ENCODE data around the gene CPZ. TPM values are rescaled to one million over a fixed set of nuclear protein-coding genes. Genes with fewer than 3 reads are reported as not detected.

CPZ gene
- total RNA-seq, 1 experiment from 2014 or later, result 37.3 TPM

GRCh38 chr4:8608714-8609391 lies 16.3 kb downstream of the CPZ start:
- Histone ChIP-seq H3K79me1 (ENCODE audit: insufficient read depth, low read depth, low read length, poor library complexity, severe bottlenecking) (no peaks in the 10 kb centered on the region), H3K14ac (ENCODE audit: insufficient read depth, low read length) (no peak overlapping the region), H4K20me1 (ENCODE audit: control insufficient read depth, insufficient read depth, insufficient read length) (no peaks in the 10 kb centered on the region), H3K23me2 (ENCODE audit: insufficient read length, low read depth, low read length, poor library complexity, severe bottlenecking) (no peaks in the 10 kb centered on the region), H3K18ac (ENCODE audit: insufficient read length, low read depth, low read length) (no peak overlapping the region), H3K4ac (ENCODE audit: low read depth, low read length) (no peak overlapping the region), H3K27me3 (ENCODE audit: insufficient read depth, low read length) (no peaks in the 10 kb centered on the region), H3K9ac (ENCODE audit: extremely low read depth, insufficient read length, low read length) (no peak overlapping the region), H3K4me1 (ENCODE audit: insufficient read depth, low read length) (no peaks in the 10 kb centered on the region), H3K27ac (ENCODE audit: insufficient read length, low read depth, low read length) (no peak overlapping the region), H2BK5ac (ENCODE audit: insufficient read length, low read length) (no peak overlapping the region), H2AFZ (ENCODE audit: low read length) (no peak overlapping the region), H4K8ac (replicated peaks; ENCODE audit: insufficient read length, low read depth, low read length) (no peak overlapping the region), H2BK20ac (ENCODE audit: low read depth, low read length, poor library complexity, severe bottlenecking) (no peak overlapping the region), H2BK12ac (ENCODE audit: insufficient read length, low read depth, low read length) (no peak overlapping the region), H3T11ph (ENCODE audit: low read length) (no peak overlapping the region), H2AK5ac (ENCODE audit: insufficient read length, low read length) (no peak overlapping the region), H3K23ac (ENCODE audit: insufficient read length, low read depth, low read length) (no peak overlapping the region), H3K56ac (ENCODE audit: insufficient read length, low read depth, low read length) (no peak overlapping the region), H4K5ac (ENCODE audit: insufficient read length, low read depth, low read length) (no peak overlapping the region), H2BK15ac (ENCODE audit: low read depth, low read length) (no peak overlapping the region), H4K91ac (ENCODE audit: insufficient read length, low read depth, low read length) (no peak overlapping the region), H3K79me2 (ENCODE audit: insufficient read depth, low read length) (no peaks in the 10 kb centered on the region), H3K9me3 (ENCODE audit: control insufficient read depth, low read depth, low read length) (no peaks in the 10 kb centered on the region), H2BK120ac (ENCODE audit: low read depth, low read length, poor library complexity, severe bottlenecking) (no peak overlapping the region), H3K4me2 (ENCODE audit: insufficient read depth, insufficient read length, low read length) (no peak overlapping the region)
- H3K4me1 Mint-ChIP-seq, result no peaks in the 10 kb centered on the region; a peak in 1 of 4 replicates
- H3K9me3 Mint-ChIP-seq, result no peaks in the 10 kb centered on the region
- peaks cover 2 to 35% (median 30%) of the 10 kb centered on the region in 3 experiments; a peak in 5 of 7 replicates for H3K36me3 Mint-ChIP-seq (ENCODE audit: insufficient read depth in 1 of 3, low read depth in 3 of 3)
- no CpG with 5 or more reads among the region's 5 CpGs for WGBS (ENCODE audit: extremely low coverage, insufficient read length, low lambda C conversion rate)
- H3K27me3 Mint-ChIP-seq (ENCODE audit: low read depth), result peaks cover 2% of the 10 kb centered on the region; the same call in 1 of the 2 replicates
- TF ChIP-seq, protein P1, sequence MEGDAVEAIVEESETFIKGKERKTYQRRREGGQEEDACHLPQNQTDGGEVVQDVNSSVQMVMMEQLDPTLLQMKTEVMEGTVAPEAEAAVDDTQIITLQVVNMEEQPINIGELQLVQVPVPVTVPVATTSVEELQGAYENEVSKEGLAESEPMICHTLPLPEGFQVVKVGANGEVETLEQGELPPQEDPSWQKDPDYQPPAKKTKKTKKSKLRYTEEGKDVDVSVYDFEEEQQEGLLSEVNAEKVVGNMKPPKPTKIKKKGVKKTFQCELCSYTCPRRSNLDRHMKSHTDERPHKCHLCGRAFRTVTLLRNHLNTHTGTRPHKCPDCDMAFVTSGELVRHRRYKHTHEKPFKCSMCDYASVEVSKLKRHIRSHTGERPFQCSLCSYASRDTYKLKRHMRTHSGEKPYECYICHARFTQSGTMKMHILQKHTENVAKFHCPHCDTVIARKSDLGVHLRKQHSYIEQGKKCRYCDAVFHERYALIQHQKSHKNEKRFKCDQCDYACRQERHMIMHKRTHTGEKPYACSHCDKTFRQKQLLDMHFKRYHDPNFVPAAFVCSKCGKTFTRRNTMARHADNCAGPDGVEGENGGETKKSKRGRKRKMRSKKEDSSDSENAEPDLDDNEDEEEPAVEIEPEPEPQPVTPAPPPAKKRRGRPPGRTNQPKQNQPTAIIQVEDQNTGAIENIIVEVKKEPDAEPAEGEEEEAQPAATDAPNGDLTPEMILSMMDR (conservative IDR thresholded peaks at IDR 0.05), result no peak
- H3K4me3 Mint-ChIP-seq, result no peak overlapping the region
- no peak overlapping the region for H3K27ac Mint-ChIP-seq
- DNase-seq, result no peak
